Activated CD8-positive, alpha-beta T cell treated with anti-CD3 and anti-CD28 coated beads, Interleukin-2, amount 10 ng/mL, durations not matched to agents 7 days and 5 days (primary cell): ENCODE results near the gene INTS15. TPM values are rescaled to one million over a fixed set of nuclear protein-coding genes. Genes with fewer than 3 reads are reported as not detected.

Source experiments
- ATAC-seq: fragments of 150-1000 bp; cut with Tn5 transposase; one replicate; pipeline ENCODE4 v1.10.0; 2021; ENCODE audit warnings: moderate library complexity
- CTCF ChIA-PET: fragments of 350-600 bp; sonication (Branson Sonifier 250); formaldehyde crosslinking; loops from one replicate; lab custom pipeline; 2021; ENCODE audit warnings: antibody characterized with exemption; lab: Charles Lee
- POLR2A ChIA-PET: fragments of 350-600 bp; sonication (Branson Sonifier 250); formaldehyde crosslinking; loops from one replicate; lab custom pipeline; 2021; ENCODE audit warnings: antibody characterized with exemption; lab: Charles Lee
- DNase-seq: peaks from one replicate; pipeline ENCODE4 v3.0.0-alpha.2; 2020
- H3K27ac Mint-ChIP-seq: one replicate; pipeline ENCODE4 v1.8.0; 2021; ENCODE audit warnings: mild to moderate bottlenecking, mixed read lengths
- H3K27me3 Mint-ChIP-seq: one replicate; pipeline ENCODE4 v1.8.0; 2021; ENCODE audit warnings: low read depth, mixed read lengths
- H3K36me3 Mint-ChIP-seq: one replicate; pipeline ENCODE4 v1.8.0; 2021; ENCODE audit warnings: low read depth, mixed read lengths
- H3K4me1 Mint-ChIP-seq: one replicate; pipeline ENCODE4 v1.8.0; 2021; ENCODE audit warnings: low read depth, mixed read lengths
- H3K4me3 Mint-ChIP-seq: one replicate; pipeline ENCODE4 v1.8.0; 2021; ENCODE audit warnings: mild to moderate bottlenecking, mixed read lengths
- H3K9me3 Mint-ChIP-seq: one replicate; pipeline ENCODE4 v1.8.0; 2022; ENCODE audit warnings: mixed read lengths; ENCODE audit not compliant: insufficient read depth
- total RNA-seq, 2 experiments: library from RNA; stranded (reverse); gene quantifications; one replicate each; pipeline ENCODE4 v1.2.3, GENCODE V29; 2021

The INTS15 gene
- total RNA-seq, 2 experiments from 2014 or later, result 40.9 to 42.7 TPM

GRCh38 chr7:6648066-6648814 is 58.4 kb downstream of the INTS15 start:
- H3K4me1 Mint-ChIP-seq, result no peaks in the 10 kb centered on the region
- H3K4me3 Mint-ChIP-seq, result no peak overlapping the region
- H3K27me3 Mint-ChIP-seq, result no peaks in the 10 kb centered on the region
- CTCF ChIA-PET, result no interaction called here
- H3K27ac Mint-ChIP-seq, result no peak overlapping the region
- DNase-seq (no peak), ATAC-seq (no peak)
- peaks cover 6% of the 10 kb centered on the region for H3K9me3 Mint-ChIP-seq
- POLR2A ChIA-PET, result no interaction called here
- H3K36me3 Mint-ChIP-seq, result peaks cover 77% of the 10 kb centered on the region

- DNase-seq (no peak), ATAC-seq (no peak)
- Mint-ChIP-seq H3K27ac (no peak overlapping the region), H3K36me3 (peaks cover 74% of the 10 kb centered on the region), H3K9me3 (peaks cover 6% of the 10 kb centered on the region), H3K4me3 (no peak overlapping the region), H3K27me3 (no peaks in the 10 kb centered on the region), H3K4me1 (no peaks in the 10 kb centered on the region)
- CTCF ChIA-PET, result no interaction called here
- POLR2A ChIA-PET, result no interaction called here
Observed at GRCh38 chr7:6648815-6649104, 58.9 kb downstream of the INTS15 start.

GRCh38 chr7:6649241-6649961 is 59.6 kb downstream of the INTS15 start:
- Mint-ChIP-seq H3K4me3 (no peak overlapping the region), H3K4me1 (no peaks in the 10 kb centered on the region), H3K27me3 (no peaks in the 10 kb centered on the region), H3K27ac (no peak overlapping the region), H3K9me3 (peaks cover 6% of the 10 kb centered on the region), H3K36me3 (peaks cover 69% of the 10 kb centered on the region)
- DNase-seq, result no peak
- POLR2A ChIA-PET, result no interaction called here
- no peak for ATAC-seq
- CTCF ChIA-PET, result no interaction called here

- DNase-seq (no peak), ATAC-seq (no peak)
- Mint-ChIP-seq H3K27ac (no peak overlapping the region), H3K4me3 (no peak overlapping the region), H3K36me3 (peaks cover 68% of the 10 kb centered on the region), H3K27me3 (no peaks in the 10 kb centered on the region), H3K4me1 (no peaks in the 10 kb centered on the region), H3K9me3 (peaks cover 9% of the 10 kb centered on the region)
- CTCF ChIA-PET, result no interaction called here
- POLR2A ChIA-PET, result no interaction called here
Observed at GRCh38 chr7:6650086-6650485, 60.3 kb downstream of the INTS15 start.

- no peaks in the 10 kb centered on the region for H3K27me3 Mint-ChIP-seq
- no peak for DNase-seq
- no peak overlapping the region for H3K4me3 Mint-ChIP-seq
- no peak for ATAC-seq
- H3K36me3 Mint-ChIP-seq, result peaks cover 71% of the 10 kb centered on the region
- H3K27ac Mint-ChIP-seq, result no peak overlapping the region
- CTCF ChIA-PET, result no interaction called here
- H3K4me1 Mint-ChIP-seq, result no peaks in the 10 kb centered on the region
- POLR2A ChIA-PET, result no interaction called here
- peaks cover 9% of the 10 kb centered on the region for H3K9me3 Mint-ChIP-seq
Observed at GRCh38 chr7:6650521-6651011, 60.7 kb downstream of the INTS15 start.

- ATAC-seq, result no peak
- no peak for DNase-seq
- H3K9me3 Mint-ChIP-seq, result peaks cover 9% of the 10 kb centered on the region
Observed at GRCh38 chr7:6651851-6652445, 62.1 kb downstream of the INTS15 start.

GRCh38 chr7:6652446-6653011 is 62.7 kb downstream of the INTS15 start:
- Mint-ChIP-seq H3K9me3 (peaks cover 9% of the 10 kb centered on the region), H3K36me3 (peaks cover 60% of the 10 kb centered on the region), H3K27me3 (no peaks in the 10 kb centered on the region), H3K4me1 (no peaks in the 10 kb centered on the region), H3K4me3 (no peak overlapping the region), H3K27ac (no peak overlapping the region)
- CTCF ChIA-PET, result no interaction called here
- POLR2A ChIA-PET, result no interaction called here
- ATAC-seq (no peak), DNase-seq (no peak)

More at GRCh38 chr7:6651851-6652445, 62.1 kb downstream of the INTS15 start:
- ChIA-PET POLR2A (no interaction called here), CTCF (no interaction called here)
- no peak overlapping the region for H3K4me3 Mint-ChIP-seq
- no peaks in the 10 kb centered on the region for H3K4me1 Mint-ChIP-seq
- no peak overlapping the region for H3K27ac Mint-ChIP-seq
- H3K27me3 Mint-ChIP-seq, result no peaks in the 10 kb centered on the region
- H3K36me3 Mint-ChIP-seq, result peaks cover 66% of the 10 kb centered on the region

GRCh38 chr7:6653071-6654003 is 63.5 kb downstream of the INTS15 start:
- no peak for DNase-seq
- ChIA-PET POLR2A (no interaction called here), CTCF (no interaction called here)
- no peak for ATAC-seq
- peaks cover 54% of the 10 kb centered on the region for H3K36me3 Mint-ChIP-seq
- H3K27ac Mint-ChIP-seq, result no peak overlapping the region
- no peaks in the 10 kb centered on the region for H3K4me1 Mint-ChIP-seq
- no peaks in the 10 kb centered on the region for H3K27me3 Mint-ChIP-seq
- H3K9me3 Mint-ChIP-seq, result peaks cover 9% of the 10 kb centered on the region
- H3K4me3 Mint-ChIP-seq, result no peak overlapping the region

- ATAC-seq, result no peak
- DNase-seq, result no peak
- H3K27me3 Mint-ChIP-seq, result no peaks in the 10 kb centered on the region
- H3K4me3 Mint-ChIP-seq, result no peak overlapping the region
- H3K9me3 Mint-ChIP-seq, result peaks cover 9% of the 10 kb centered on the region
- H3K4me1 Mint-ChIP-seq, result peaks cover 5% of the 10 kb centered on the region
- peaks cover 47% of the 10 kb centered on the region for H3K36me3 Mint-ChIP-seq
- no peak overlapping the region for H3K27ac Mint-ChIP-seq
- POLR2A ChIA-PET, result no interaction called here
- CTCF ChIA-PET, result no interaction called here
Observed at GRCh38 chr7:6654113-6654841, 64.5 kb downstream of the INTS15 start.

GRCh38 chr7:6654842-6655610 is 65.2 kb downstream of the INTS15 start:
- DNase-seq (no peak), ATAC-seq (no peak)
- H3K4me1 Mint-ChIP-seq, result peaks cover 7% of the 10 kb centered on the region
- H3K27ac Mint-ChIP-seq, result no peak overlapping the region
- peaks cover 2% of the 10 kb centered on the region for H3K27me3 Mint-ChIP-seq
- CTCF ChIA-PET, result no interaction called here
- peaks cover 9% of the 10 kb centered on the region for H3K9me3 Mint-ChIP-seq
- no peak overlapping the region for H3K4me3 Mint-ChIP-seq
- POLR2A ChIA-PET, result no interaction called here
- peaks cover 40% of the 10 kb centered on the region for H3K36me3 Mint-ChIP-seq
